ENCODE data around the gene ZNF469.

ZNF469 gene

GRCh38 chr16:88360999-88361398 is 21.8 kb upstream of the ZNF469 start:
- no peak for DNase-seq

DNA sequence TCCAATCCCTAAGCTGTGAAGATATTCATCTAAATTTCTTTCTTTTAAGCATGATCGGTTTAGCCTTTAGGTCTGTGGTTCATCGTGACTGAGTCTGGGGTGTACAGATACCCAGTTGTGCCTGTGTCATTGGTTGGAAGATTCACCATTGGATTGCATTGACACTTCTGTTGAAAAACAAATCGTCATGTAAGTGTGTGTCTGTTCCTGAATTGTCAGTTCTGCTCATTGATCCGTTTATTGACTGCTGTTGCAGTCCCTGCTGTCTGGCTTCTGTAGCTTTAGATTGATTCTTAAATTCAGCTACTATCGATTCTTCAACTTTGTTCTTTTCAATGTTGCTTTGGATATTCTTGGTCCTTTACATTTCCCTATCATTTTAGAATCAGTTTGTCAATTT is 21.0 kb upstream of the ZNF469 start:
- DNase-seq: no peak

DNA sequence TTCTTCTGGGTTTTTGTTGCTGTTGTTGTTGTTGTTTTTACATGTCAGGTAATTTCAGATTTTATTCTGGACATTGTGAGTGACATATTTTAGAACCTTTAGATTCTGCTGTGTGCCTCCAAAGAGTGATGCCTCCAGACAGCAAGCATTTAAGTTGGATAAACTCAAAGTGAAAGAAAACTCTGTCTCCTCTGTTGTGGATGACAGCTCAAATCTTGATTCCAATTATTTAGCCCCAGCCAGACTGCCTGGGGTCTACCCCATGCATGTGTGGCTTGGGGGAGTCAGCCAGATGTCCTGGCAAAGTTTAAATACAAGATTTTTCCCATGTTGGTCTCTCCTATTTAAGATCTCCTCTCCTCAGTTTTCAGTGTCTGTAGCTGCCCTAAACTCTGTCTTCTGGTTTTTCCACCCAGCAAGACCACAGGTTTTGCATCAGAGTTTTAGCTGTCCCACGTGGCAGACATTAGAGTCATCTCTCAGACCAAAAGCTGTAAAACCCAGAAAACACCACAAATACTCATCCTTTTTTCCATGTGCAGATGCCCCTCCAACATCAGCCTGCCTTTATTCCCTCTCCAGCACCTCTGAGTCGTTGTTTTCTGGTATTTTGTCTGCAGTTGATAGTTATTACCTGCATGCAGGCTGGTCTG is 19.4 kb upstream of the ZNF469 start:
- DNase-seq: no peak

DNA sequence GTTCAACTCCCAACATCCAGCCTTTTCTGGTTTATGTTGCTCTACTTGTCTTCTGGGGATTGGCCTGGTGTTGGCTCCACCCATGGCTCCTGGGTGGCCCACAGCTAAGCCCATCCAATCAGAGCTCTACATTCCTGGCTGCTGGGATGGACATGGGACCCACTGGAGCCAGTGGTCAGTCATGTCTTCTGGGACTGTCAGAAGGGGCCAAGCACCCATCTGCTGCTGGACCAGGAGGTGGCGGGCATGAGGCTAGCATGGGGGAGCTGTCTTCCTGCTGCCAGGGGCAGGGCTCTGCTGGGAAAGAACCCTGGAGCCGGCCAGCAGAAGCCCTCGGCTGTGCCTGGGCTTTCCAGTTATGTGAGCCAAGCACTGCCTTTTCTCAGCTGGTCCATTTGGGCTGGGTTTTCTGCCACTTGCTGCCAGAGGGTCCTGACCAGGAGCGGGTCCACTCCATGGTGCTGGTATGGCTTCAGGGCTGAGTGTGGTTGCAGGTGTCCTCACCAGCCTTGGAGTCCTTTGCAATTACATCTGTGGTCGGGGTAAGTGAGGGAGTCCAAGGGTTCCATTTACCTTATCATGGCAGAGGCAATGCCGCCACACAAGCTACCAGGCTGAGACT is 17.4 kb upstream of the ZNF469 start:
- no peak for DNase-seq

DNA sequence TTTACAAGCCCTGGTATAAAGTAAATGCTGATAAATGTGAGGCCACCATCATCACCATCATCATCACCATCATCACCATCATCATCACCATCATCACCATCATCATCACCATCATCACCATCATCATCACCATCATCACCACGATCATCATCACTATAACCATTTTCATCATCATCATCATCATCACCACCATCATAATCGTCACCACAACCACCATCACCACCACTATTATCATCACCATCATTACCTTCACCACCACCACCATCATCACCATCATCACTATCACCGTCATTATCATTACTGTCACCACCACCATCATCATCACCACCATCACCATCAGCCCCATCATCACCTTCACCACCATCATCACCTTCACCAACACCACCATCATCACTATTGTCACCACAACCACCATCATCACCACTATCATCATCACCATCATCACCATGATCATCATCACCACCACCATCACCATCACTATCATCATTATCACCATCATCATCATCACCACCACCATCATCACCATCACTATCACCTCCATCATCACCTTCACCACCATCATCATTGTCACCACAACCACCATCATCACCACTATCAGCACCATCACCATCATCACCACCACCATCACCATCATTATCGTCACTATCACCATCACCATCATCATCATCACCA is 16.6 kb upstream of the ZNF469 start:
- DNase-seq: no peak

- no peak for DNase-seq
Observed at GRCh38 chr16:88366704-88367047, 16.1 kb upstream of the ZNF469 start.

DNA sequence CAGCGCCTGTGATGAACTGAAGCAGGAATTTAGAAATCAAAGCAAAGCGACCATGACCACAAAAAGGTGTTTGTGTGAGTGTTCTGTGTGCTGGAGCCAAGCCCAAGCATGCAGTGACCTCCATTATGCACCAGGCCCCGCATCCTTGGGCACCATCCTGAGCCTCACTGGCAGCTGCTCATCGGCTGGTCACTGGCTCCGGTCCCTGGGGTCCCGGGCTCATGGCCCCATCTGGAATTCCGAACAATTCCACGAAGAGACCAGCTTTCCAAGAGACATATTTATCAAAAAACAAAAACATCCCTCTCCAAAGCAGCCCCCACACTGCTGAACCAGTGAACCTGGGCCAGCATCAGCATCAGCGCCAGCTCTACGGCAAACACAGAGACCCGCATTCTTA is 15.2 kb upstream of the ZNF469 start:
- DNase-seq: no peak

- no peak for DNase-seq
Observed at GRCh38 chr16:88368036-88368435, 14.7 kb upstream of the ZNF469 start.

DNA sequence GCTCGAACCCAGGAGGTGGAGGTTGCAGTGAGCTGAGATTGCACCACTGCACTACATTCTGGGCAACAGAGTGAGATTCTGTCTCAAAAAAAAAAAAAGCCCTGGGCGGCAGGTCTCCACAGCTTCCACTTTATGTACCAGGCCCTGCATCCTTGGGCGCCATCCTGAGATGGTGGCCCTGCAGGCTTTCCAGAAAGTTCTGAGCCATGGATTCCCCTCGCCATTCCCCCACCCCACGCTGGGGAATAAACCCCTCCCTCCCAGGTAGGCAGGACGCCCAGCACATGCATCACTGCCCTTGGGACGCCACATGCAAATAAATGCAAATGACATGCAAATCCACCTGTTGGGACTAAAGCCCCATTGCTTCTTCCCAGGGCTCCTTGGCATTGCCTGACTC is 13.8 kb upstream of the ZNF469 start:
- DNase-seq: no peak

DNA sequence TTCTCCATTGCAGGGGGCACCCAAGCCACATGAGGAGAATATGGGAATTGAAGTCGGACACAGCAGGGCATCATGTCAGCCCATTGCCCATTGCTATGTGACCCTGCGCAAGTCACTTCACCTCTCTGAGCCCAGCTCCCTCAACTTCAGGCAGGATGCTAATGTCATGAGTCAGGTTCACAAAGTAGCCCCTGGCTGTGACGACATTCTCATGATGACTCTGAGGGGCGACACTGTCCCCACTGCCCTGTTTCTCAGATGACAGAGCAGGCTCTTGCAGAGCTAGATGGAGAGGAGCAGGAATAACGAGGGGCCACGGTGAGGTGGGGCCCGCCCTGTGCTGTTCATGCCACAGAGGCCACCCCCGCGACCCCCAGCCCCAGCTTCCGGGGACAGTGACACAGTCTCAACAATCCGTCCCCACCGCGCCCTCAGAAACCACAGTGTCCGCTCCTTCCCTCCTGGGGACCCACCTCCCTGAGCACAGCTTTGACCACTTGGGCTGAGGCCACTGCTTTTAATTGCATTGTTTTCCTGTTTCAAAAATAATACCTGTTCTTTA is 13.2 kb upstream of the ZNF469 start:
- DNase-seq: peak; percentile 34

DNA sequence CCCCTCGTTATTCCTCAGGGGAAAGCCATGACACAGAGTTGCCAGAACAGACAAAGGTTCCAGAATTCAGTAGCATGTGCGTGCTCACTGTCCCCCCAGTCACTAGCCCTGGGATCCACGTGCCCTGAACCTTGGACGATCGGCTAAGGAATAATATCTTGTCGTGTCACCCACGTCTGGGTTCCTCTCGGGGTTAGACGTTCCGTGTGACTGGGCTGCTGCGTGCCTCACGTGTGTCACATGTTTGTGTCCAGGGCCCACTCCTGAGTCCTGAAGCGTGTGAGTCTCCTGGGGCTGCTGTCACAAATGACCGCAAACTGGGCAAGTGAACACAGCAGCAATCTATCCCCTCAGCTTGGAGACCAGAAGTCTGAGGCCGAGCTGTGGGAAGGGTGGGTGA is 12.4 kb upstream of the ZNF469 start:
- DNase-seq: no peak

DNA sequence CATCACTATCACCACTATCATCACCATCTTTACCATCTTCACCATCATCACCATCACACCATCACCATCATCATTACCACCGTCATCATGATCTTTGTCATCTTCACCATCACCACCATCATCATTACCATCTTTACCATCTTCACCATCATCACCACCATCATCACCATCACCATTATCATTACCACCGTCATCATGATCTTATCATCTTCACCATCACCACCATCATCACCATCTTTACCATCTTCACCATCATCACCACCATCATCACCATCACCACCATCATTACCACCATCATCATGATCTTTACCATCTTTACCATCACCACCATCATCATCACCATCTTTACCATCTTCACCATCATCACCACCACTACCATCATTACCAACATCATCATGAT is 10.2 kb upstream of the ZNF469 start:
- no peak for DNase-seq

DNA sequence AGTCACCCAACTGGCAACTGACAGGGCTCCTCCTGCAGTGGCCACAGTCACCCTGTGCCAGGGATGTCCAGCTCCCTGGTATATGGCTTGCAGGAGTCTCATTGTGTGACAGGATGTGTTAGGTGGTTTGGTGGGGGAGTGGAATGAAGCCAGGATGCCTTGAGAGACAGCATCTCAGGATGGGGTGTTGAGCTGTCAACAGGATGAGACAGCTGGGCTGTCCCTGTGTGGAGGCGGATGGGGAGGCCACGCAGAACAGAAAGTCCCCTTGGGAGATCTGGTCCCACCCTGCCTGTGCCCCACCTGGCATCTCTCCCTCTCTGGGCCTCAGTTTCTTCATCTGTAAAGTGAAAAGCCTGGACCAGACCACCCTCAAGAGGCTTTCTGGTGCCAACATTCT is 9.5 kb upstream of the ZNF469 start:
- DNase-seq: no peak

GRCh38 chr16:88373927-88374492 is 8.7 kb upstream of the ZNF469 start:
- DNase-seq: no peak

GRCh38 chr16:88374736-88375135 is 8.0 kb upstream of the ZNF469 start:
- no peak for DNase-seq

DNA sequence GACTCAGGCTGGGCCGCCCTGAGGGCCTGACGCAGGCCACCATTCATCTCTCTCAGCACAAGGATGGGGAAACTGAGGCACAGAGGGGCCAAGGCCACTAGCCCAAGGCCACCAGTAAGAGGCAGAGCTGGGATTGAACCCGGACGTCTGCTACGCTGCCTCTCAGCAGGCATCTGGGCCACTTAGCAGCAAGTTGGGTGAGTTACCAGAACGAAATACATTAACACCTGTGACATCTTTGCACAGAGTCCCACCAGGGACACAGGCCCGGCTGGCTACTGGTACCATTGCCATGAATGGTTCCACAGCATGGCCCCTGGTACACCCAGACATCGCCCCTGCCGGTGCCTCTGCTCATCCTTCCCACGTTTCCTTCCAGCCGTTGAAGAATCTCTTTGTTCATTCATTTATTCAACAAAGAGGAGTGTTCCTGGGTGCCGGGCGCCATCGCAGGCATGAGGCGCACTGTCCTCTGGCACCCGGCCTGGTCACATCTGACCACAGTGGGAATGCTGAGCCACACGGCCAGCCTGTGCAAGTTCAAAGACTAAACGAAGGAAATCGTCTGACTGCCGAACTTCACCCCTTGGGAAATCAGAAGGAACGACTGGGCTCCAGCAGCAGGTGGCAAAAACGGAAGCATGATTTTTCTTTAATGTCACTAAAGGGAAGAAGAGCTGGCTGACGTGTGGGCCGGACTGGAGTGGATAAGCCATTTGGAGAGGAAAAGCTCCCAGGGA is 7.4 kb upstream of the ZNF469 start:
- DNase-seq: no peak

GRCh38 chr16:88375996-88376834 is 6.5 kb upstream of the ZNF469 start:
- no peak for DNase-seq

- DNase-seq: peak; percentile 43
Observed at GRCh38 chr16:88376835-88377726, 5.7 kb upstream of the ZNF469 start.

GRCh38 chr16:88377961-88378360 is 4.8 kb upstream of the ZNF469 start:
- DNase-seq: no peak

- DNase-seq: no peak
Observed at GRCh38 chr16:88378401-88378800, 4.4 kb upstream of the ZNF469 start.

Data from fibroblast of skin of back (primary cell).